ENCODE measurements around the gene SULT4A1.

GRCh38 chr22:43887391-43887790 is 25.1 kb upstream of the SULT4A1 start:
- TF ChIP-seq CTCF (IDR thresholded peaks at IDR 0.05) (no peak), ZFP36 (IDR thresholded peaks at IDR 0.05; ENCODE audit: borderline replicate concordance, partially characterized antibody) (no peak), POLR2AphosphoS2 (conservative IDR thresholded peaks at IDR 0.05; ENCODE audit: low read length) (no peak), RAD21 (conservative IDR thresholded peaks at IDR 0.05 in 1 of 2, IDR thresholded peaks at IDR 0.05 in 1 of 2) (no peak), BHLHE40 (IDR thresholded peaks at IDR 0.05; ENCODE audit: low read depth, low read length) (no peak), MAFK (IDR thresholded peaks at IDR 0.05; ENCODE audit: partially characterized antibody) (no peak), E2F6 (IDR thresholded peaks at IDR 0.05; ENCODE audit: borderline replicate concordance, low read depth) (no peak), USF2 (IDR thresholded peaks at IDR 0.05) (no peak), RFX5 (IDR thresholded peaks at IDR 0.05) (no peak), KDM1A (IDR thresholded peaks at IDR 0.05; ENCODE audit: low read depth) (no peak), HMGXB4 (CRISPR knock-in tag; IDR thresholded peaks at IDR 0.05; ENCODE audit: borderline replicate concordance) (no peak)

Data from A549 (cell line).